Activated CD4-positive, alpha-beta T cell treated with anti-CD3 and anti-CD28 coated beads, Interleukin-2, amount 50 U/mL, for 48 hours (primary cell): ENCODE measurements around the gene FILIP1L.

Source experiments
- DNase-seq, 2 experiments: peaks; one replicate each; pipeline ENCODE4 v3.0.0-alpha.2; 2020

FILIP1L gene

GRCh38 chr3:99945328-99945995 lies 168.8 kb downstream of the FILIP1L start:
- DNase-seq = no peak

GRCh38 chr3:99943931-99944761 lies 170.2 kb downstream of the FILIP1L start:
- no peak for DNase-seq

- no peak for DNase-seq
These were observed 173.1 kb downstream of the FILIP1L start for GRCh38 chr3:99941211-99941610.

- DNase-seq = no peak
These were observed 174.0 kb downstream of the FILIP1L start for GRCh38 chr3:99940350-99940749.

- DNase-seq = no peak
These were observed 174.4 kb downstream of the FILIP1L start for GRCh38 chr3:99939876-99940275.

GRCh38 chr3:99938270-99938911 lies 175.9 kb downstream of the FILIP1L start:
- DNase-seq = no peak

GRCh38 chr3:99934975-99935797 lies 179.1 kb downstream of the FILIP1L start:
- DNase-seq = no peak

GRCh38 chr3:99933971-99934750 lies 180.1 kb downstream of the FILIP1L start:
- no peak for DNase-seq

GRCh38 chr3:99931059-99931458 lies 183.2 kb downstream of the FILIP1L start:
- no peak for DNase-seq

- DNase-seq = no peak
These were observed 184.6 kb downstream of the FILIP1L start for GRCh38 chr3:99929745-99930139.

- DNase-seq = no peak
These were observed 185.2 kb downstream of the FILIP1L start for GRCh38 chr3:99928771-99929744.

- DNase-seq = no peak
These were observed 186.4 kb downstream of the FILIP1L start for GRCh38 chr3:99927671-99928457.

- no peak for DNase-seq
These were observed 188.6 kb downstream of the FILIP1L start for GRCh38 chr3:99925584-99926230.

GRCh38 chr3:99923873-99924272 lies 190.4 kb downstream of the FILIP1L start:
- no peak for DNase-seq

- no peak for DNase-seq
These were observed 192.3 kb downstream of the FILIP1L start for GRCh38 chr3:99921986-99922385.

- DNase-seq = no peak
These were observed 193.0 kb downstream of the FILIP1L start for GRCh38 chr3:99921377-99921695.

GRCh38 chr3:99920481-99921376 lies 193.6 kb downstream of the FILIP1L start:
- no peak for DNase-seq

- DNase-seq = no peak
These were observed 194.6 kb downstream of the FILIP1L start for GRCh38 chr3:99919694-99920093.

GRCh38 chr3:99918715-99919114 lies 195.6 kb downstream of the FILIP1L start:
- DNase-seq = no peak
